Fibroblast of skin of abdomen (primary cell): ENCODE measurements around the gene PCSK4.
"Not testable (repeated sequence)": the region's sequence is repeated elsewhere in the genome, so short reads cannot be mapped to it uniquely, and the experiment has no call there.

Source experiments
- DNase-seq: peaks from one replicate; pipeline ENCODE4 v3.0.0-alpha.2; 2013

Gene PCSK4

DNA sequence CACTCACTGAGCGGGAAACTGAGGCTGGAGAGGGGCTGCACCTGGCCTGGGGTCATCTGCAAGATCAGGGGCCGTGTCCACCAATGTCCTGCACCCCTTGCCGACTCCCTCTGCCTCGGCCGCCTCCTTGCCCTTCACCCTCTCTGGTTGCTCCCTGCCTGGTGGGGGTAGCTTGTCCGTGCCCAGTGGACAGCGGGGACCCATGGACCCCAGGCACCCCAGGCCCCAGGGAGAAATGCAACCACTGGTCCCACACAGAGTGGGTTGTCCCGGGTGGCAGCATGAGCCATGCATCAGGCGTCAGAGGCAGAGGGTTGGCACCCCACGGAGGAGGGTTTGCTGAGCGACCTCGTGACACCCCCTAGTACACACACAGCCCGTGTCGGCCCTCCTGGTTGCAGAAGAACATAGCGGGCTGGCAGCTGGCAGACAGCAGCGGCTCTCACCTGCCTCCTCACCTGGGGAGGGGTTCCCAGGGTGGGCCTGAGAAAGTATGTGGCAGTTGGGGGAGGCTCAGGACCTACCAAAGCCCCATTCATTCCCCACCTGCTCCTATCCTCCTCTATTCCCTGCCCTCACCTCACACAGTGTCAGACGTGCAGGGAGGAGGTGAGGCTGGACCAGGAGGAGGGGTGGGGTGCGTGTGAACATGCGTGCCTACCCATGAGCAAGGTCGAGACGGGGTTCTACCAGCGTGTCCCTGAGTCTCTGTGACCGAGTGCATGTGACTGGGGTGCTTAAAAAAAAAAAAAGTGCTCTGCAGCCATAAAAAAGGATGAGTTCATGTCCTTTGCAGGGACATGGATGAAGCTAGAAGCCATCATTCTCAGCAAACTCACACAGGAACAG lies 14.0 kb upstream of the PCSK4 start:
- no peak for DNase-seq

DNA sequence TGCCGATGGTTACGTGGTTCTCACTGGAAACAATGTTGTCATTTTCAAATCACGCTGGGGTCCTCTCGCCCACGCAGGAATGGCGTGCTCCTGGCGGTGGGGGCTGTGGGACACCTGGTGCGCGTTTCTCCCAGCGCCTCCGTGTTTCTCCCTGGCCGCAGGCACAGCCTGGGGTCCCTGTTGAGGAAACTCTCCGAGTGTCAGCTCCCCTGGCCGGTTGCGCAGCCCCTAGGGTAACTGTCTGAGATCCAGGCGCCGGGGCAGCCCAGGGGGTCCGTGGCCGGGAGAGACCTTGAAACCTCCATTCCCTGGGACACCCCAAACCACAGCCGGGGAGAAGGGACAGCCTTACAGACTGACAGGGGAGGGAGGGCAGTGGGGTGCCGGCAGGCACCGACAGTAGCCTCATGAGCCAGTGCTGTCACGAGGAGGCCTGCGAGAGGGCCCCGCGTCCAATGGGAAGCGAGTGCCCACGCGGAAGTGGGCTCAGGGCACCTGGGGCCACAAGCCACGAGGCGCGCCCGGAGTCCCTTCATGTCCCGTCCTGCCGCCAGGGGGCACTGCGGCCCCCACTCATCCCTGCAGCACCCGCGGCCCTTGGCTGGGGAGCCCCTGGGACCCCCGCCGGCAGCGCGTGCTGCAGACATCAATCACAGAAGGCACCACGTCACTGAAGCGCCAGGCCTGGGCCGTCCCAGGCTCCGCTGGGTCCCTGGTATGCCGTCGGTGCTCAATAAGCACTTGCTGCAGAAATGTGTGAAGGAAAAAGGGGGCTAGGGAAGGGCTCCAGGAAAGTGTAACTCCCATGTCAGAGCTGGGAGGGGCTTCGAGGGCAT lies 13.2 kb upstream of the PCSK4 start:
- peak; percentile 24 for DNase-seq

DNA sequence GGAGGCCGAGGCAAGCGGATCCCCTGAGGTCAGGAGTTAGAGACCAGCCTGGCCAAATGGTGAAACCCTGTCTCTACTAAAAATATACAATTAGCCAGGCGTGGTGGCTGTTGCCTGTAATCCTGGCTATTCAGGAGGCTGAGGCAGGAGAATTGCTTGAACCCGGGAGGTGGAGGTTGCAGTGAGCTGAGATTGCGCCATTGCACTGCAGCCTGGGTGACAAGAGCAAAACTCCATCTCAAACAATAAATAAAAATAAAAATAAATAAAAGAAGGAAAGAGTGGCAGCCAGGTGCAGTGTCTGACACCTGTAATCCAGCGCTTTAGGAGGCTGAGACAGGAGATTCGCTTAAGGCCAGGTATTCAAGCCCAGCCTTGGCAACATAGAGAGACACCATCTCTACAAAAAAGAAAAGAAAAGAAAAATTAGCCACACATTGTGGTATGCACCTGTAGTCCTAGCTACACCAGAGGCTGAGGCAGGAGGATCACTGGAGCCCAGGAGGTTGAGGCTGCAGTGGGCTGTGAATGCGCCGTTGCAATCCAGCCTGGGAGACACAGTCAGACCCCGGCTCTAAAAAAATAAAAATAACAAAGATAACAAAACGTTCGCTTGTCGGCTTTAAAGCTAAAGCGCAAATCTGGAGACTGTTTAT lies 12.4 kb upstream of the PCSK4 start:
- no peak for DNase-seq

DNA sequence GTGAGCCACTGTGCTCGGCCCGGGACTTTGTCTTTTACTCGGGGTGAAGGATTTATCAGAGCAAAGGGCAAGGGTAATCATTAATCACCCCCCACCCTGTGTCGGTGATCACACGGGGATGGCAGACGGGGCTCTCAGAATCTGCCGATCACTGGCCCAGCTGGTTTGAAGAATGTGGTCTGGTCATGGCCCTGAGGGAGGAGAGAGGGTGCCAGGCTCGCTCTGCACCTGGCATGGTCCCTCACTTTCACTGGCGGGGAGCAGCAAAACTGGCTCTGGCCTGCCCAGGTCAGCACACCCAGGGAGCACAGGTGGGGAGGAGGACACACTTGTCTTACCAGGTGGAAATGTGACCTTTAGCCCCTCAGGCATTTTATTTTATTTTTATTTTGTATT lies 11.0 kb upstream of the PCSK4 start:
- DNase-seq: no peak

DNA sequence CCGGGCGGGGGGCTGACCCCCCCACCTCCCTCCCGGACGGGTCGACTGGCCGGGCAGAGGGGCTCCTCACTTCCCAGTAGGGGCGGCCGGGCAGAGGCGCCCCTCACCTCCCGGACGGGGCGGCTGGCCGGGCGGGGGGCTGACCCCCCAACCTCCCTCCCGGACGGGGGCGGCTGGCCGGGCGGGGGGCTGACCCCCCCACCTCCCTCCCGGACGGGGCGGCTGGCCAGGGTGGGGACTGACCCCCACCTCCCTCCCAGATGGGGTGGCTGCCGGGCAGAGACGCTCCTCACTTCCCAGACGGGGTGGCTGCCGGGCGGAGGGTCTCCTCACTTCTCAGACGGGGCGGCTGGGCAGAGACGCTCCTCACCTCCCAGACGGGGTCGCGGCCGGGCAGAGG lies 9.1 kb upstream of the PCSK4 start:
- not testable (repeated sequence) for DNase-seq

DNA sequence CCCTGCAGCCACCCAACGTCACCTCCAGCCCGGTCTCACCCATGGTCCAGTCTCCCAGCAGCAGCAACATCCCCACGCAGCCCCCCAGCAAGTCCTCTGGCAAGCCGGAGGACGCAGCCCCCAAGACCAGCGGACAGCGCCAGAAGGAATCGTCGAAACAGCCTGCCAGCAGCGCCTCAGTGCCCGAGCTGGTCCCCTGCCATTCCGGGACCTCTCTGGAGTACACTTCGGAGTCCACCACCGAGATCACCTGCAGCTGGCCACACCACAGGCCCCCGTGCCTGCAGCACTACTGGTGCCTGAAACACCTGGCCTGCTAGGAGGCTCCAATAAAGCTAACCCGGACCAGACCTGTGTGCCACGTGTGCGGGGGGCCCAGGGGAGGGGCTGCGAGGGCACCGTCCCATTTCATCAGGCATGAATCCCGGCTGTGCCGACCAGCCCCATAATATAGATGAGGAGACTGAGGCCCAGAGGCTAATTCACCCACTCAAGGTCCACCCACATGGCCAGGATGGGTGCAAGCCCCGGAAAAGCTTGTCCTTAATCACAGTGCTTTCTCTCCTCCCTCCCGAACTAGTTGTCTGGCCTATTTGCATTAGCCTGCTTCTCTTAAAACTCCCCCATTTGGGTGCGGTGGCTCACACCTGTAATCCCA lies 7.6 kb upstream of the PCSK4 start:
- DNase-seq: no peak

DNA sequence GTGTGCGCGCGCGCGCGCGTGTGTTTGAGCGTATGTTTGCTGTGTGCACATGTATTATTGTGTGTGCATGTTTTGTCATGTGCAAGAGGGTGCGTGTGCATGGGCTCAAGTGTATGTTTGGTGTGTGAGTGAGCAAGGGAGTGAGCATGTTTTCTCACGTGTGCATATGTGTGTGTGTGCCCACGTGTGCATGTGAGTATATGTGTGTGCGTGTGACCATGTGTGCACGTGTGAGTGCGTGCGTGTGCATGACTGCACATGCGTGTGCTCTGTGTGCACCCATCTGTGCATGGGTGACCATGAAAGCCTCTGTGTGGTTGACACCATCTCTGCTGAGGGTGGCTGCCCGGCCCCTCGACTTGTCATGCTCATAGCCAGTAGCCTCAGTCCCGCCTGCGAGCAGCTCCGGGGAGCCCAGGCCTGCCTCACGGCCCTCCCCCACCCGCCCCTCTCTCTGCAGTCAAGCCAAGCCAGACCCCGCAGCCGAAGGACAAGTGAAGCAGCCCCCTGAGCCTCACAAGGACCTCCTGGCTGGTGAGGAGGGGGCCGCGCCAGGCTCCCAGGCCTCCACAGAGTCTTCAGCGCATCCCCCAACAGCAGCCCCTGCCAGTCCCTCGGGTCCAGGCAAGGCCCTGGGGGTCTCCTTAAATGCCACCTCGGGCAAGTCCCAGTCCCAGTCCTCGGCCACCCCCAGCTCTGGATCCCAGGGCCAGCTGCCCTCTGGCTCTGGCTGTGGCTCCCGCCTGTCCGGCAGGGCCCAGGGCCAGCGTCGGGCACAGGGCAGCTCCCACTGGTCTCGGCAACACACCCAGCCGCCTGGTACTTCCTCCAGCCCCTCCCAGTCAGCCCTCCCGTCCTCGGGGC lies 6.8 kb upstream of the PCSK4 start:
- no peak for DNase-seq

DNA sequence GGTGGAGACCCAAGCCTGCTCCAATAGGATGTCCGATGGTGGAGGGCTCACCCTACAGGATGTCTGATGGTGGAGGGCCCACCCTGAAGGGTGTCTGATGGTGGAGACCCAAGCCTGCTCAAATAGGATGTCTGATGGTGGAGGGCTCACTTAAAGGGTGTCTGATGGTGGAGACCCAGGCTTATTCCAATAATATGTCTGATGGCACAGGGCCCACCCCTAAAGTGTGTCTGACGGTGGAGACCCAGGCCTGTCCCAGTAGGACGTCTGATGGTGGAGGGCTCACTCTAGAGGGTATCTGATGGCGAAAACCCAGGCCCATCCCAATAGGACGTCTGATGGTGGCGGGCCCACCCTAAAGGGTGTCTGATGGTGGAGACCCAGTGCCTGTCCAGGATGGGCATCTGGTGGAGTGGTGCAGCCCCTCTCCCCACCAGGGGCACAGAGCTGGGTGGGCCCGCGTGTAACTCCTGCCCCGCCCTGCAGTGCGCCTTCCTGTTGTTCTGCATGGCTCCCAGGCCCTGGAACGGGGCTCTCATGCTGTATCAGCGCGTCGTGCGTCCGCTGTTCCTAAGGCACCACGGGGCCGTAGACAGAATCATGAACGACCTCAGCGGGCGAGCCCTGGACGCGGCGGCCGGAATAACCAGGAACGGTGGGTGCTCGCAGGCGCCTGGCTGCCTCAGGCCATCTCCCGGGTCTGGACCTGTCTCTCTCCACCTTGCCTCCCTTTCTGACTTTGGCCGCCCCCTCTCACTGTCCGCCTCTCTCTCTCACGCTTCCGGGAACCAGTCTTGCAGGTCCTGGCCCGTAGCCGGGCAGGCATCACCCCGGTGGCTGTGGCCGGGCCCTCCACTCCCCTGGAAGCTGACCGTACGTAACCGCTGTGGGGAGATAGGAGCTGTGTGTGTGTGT lies 5.9 kb upstream of the PCSK4 start:
- DNase-seq: no peak

DNA sequence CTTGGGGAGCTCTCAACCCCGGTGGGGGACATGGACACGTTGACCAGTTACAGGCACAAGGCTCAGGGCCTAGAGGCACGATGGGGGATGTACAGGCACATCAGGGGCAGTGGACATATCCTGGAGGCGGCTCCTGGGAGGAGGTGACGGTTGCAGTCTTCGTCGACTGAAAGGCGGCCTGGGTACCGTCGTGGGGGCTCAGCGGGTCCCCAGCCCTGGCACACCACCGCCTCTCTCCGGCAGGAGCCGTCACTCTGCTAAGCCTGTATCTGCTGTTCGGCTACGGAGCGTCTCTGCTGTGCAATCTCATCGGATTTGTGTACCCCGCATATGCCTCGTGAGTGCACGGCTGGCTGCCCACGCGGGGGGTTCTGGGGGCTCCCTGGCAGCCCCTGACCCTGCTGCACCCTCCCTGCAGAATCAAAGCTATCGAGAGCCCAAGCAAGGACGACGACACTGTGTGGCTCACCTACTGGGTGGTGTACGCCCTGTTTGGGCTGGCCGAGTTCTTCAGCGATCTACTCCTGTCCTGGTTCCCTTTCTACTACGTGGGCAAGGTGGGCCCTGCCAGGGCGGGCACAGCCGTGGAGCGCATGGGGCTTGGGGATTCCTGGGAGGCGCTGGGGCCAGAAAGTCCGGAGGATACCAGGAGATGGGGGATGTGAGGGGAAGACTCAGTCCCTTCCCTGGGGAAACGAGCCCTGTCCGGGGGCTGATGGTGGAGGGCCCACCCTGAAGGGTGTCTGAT lies 5.1 kb upstream of the PCSK4 start:
- DNase-seq: no peak

DNA sequence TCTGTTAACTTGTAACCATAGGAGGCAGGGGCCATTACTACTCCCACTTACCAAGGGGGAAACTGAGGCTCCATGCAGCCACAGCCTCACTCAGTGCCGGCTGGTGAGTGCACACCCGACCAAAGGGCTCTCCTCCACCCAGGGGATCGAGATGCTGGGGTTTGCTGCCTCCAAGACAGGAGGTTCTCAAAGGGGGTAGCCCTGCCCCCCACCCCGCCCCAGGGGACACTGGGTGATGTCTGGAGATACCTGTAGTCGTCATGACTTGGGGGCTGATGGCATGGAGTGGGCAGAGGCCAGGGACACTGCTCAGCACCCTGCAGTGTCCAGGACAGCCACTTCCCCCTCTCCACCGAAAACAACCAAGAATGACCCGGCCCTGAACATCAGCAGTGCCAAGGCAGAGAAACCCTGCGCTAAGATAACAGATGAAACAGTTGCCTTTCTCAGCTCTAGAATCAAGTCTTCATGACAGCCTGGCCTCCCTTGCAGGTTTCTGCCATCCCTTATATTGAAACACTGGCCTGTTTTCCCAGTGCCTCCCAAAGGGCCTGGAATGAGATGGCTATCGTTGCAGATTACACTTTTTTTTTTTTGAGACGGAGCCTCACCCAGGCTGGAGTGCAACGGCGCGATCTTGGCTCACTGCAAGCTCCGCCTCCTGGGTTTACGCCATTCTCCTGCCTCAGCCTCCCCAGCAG lies 4.1 kb upstream of the PCSK4 start:
- DNase-seq: no peak

DNA sequence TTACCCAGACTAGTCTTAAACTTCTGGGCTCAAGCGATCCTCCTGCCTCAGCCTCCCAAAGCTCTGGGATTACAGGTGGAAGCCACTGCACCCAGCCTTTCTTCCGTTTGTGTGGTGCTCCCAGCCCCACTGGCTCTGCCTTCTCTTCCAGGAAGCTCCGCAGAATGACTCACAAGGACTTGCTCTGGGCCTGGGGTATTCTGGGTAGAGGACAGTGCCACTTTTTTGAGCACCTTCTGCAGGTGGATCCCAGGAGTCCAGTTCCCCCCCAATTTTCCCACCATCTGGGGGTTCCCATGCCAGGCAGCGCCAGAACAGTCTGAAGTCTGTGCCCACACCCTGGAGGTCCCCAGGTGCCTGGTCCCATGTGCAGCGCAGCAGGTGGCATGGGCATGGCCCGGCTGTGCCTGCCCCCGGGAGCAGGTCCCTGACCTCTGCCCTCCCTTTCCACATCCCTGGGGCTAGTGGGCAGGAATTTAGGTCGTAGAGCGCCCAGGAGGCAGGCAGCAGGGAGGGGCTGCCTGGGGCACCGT lies 2.4 kb upstream of the PCSK4 start:
- no peak for DNase-seq

DNA sequence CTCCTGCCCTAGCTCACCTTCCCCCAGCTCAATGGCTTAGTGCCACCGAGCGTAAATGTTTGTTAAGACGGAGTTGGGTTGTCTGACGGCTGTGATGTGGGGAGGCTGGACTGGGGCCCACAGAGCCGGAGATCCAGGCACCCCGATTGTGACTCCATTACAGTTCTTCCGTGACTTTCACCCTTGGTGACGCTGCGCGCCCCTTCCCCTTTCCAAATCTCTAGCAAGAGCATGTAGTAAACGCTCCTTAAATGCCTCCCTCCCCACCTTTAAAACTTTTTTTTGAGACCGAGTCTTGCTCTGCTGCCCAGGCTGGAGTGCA lies 1.7 kb upstream of the PCSK4 start:
- no peak for DNase-seq

DNA sequence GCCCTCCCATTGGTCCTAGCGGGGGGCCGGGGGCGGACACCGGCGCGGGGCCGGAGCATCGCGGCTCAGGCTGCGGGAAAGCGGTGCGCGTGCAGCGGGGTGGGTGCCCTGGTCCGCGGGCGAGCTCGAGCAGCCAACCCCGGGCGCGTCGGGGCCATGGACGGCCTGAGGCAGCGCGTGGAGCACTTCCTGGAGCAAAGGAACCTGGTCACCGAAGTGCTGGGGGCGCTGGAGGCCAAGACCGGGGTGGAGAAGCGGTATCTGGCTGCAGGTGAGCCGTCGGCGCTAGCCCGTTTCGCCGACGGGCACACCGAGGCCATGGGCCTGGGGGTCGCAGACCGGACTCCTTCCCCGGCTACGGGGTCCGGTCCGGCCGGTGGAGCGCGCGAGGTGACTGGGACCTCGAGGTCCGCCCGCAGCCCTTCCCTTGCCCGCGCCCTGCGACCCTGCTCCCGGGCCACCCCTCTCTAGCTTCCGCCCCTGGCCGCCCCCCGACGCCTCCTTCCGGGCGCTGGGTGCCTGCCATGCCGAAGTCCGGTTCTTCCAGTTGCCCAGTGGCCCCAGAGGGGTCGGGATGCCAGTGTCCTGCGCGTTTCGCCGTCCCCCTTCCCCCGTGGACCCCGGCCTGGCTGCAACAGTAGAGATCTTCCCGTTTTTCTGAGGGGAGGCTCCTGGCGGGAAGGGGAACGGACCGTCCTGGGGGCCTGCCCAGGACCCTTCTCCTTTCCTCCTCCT lies 1.1 kb upstream of the PCSK4 start, which contains the start of gene REEP6:
Gene REEP6 (plus strand): TSS at position 68 of the 735 bp plus-strand sequence. CDS start 89 bp downstream, at position 157.
- DNase-seq: no peak

DNA sequence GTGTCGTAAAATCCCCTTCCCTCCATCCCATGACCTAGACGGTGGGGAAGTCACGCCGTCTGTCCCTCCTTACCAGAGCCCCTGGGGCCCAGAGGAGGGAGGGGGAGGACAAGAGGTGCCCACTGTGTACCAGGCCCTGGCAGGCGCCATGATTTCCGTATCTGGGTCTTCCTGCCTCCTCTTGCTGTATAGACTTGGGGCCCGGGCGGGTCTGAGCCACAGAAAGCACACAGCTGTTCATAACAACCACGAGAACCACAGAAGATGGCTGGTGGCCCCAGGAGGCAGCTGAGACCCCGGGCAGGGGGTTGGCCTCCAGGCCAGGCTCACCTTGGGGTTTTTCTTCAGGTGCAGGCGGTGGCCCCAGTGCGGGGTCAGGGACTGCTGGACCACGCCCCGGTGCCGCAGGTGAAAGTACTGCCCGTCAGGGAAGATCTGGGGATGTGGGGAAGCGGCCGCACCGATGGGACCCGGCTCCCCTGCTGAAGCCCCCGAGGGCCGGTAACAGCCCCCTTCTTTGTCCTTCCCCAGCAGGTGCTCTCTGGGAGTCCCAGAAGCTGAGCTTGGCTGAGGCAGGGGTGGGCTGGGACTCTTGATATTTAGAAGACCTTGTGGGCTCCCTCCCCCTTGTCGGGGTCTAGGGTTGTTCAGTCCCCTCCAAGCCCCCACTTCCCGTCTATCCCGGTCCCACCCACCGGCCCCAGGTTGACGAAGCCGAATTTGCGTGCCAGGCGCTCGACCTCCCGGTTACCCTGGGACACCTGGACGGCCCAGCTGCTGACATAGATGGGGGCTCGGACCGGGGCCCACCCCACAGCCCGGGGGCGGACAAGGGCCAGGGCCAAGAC lies 463 bp downstream of the PCSK4 start:
- DNase-seq: no peak

DNA sequence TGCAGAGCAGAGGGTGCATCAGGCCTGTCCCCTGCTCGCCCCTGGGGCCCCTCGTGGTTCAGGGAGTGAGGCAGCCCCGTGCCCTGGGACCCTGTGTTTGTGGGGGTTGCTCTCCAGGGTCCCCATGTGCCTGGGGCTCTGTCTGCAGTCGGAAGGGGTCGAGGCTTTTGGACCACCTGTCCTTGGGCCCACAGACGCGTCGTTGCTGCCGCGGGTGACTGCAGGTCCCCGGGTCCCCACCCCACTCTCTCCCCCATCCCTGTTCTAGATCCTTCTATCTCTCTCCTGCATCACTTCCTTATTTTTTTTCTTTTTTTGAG lies 1.9 kb downstream of the PCSK4 start:
- DNase-seq: no peak

DNA sequence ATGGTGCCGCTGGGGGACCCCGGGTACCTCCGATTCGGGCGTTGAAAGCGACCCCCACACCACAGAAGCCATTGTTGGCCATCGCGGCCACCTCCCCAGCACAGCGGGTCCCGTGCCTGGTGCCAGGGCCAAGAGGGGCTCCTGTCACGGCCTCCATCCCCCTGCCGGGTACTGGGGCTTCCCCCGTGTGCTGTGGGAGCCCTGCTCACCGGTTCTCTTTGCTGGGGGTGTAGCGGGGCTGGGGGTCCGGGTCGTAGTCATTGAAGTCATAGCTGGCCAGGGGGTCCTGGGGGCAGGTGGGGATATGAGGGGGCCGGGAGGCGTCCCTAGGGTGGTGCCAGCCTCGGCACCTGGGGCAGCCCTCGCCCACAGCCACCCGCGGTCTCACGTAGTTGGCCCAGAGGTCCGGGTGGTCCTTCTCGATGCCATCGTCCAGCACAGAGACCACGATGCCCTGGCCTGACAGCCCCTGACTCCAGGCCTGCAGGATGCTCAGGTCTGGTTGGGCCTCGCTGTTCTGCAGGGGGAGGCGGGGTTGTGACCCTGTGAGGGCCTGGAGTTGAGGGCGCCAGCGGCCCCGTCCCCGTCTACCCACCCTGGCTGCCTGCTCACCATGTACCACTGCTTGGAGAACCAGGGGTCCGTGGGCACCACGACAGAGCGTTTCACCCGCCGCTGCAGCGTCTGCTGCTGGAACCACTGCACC lies 2.4 kb downstream of the PCSK4 start:
- no peak for DNase-seq
